SK-N-SH (cell line): ENCODE measurements around the gene DMRT3. TPM values are rescaled to one million over a fixed set of nuclear protein-coding genes. Genes with fewer than 3 reads are reported as not detected.

Experiments used
- CTCF ChIA-PET: fragments of 300-600, 350-600 bp; formaldehyde crosslinking; extraction: SDS; loops from one replicate; lab custom pipeline; 2021; lab: Yijun Ruan, JAX
- POLR2A ChIA-PET: fragments of 350-600 bp; sonication (Branson Sonifier 250); formaldehyde crosslinking; extraction: SDS; loops from one replicate; lab custom pipeline; 2020; ENCODE audit warnings: antibody characterized with exemption, inconsistent platforms; lab: Yijun Ruan, JAX
- DNase-seq: peaks from one replicate; pipeline ENCODE4 v3.0.0; 2012
- H2AFZ ChIP-seq: fragments of 200-600 bp; sonication (generic); 2 replicates; pipeline ENCODE4 v1.8.1; 2016; ENCODE audit warnings: antibody characterized with exemption, mild to moderate bottlenecking, low read depth
- H3F3A ChIP-seq: fragments of 200-600 bp; sonication (generic); replicated peaks from 2 replicates; pipeline ENCODE3; 2016; ENCODE audit warnings: antibody characterized with exemption, mild to moderate bottlenecking; ENCODE audit not compliant: insufficient read depth
- H3K27ac ChIP-seq, 2 experiments: fragments of 200-500 bp in 1 of 2; fragments of 200-600 bp in 1 of 2; sonication (Bioruptor generic) in 1 of 2; sonication (generic), shearing (Covaris generic) in 1 of 2; 2 replicates each; pipeline versions ENCODE4 v1.5.1 to v1.6.1; 2014 to 2016; ENCODE audit warnings: low read depth in 2 of 2, inconsistent platforms in 1 of 2, low read length in 1 of 2, mild to moderate bottlenecking in 1 of 2, mixed read lengths in 1 of 2
- H3K27me3 ChIP-seq: fragments of 200-600 bp; sonication (generic), shearing (Covaris generic); 2 replicates; pipeline ENCODE4 v1.6.1; 2016; ENCODE audit warnings: mixed run types; ENCODE audit not compliant: insufficient read depth
- H3K36me3 ChIP-seq, 2 experiments: fragments of 200-500 bp in 1 of 2; fragments of 200-600 bp in 1 of 2; sonication (Bioruptor generic) in 1 of 2; sonication (generic) in 1 of 2; replicated peaks in 1 of 2; 2 replicates each; pipeline versions ENCODE3 to v1.5.1; 2014 to 2016; ENCODE audit warnings: low read length in 1 of 2, mild to moderate bottlenecking in 1 of 2; ENCODE audit not compliant: insufficient read depth in 2 of 2, control insufficient read depth in 1 of 2
- H3K4me1 ChIP-seq, 2 experiments: fragments of 200-500 bp in 1 of 2; fragments of 200-600 bp in 1 of 2; sonication (Bioruptor generic) in 1 of 2; sonication (generic), shearing (Covaris generic) in 1 of 2; 2 replicates each; pipeline versions ENCODE4 v1.5.1 to v1.6.1; 2014 to 2016; ENCODE audit warnings: low read depth in 1 of 2, low read length in 1 of 2, mixed run types in 1 of 2; ENCODE audit not compliant: insufficient read depth in 2 of 2, control insufficient read depth in 1 of 2
- H3K4me2 ChIP-seq: fragments of 200-600 bp; sonication (generic), shearing (Covaris generic); 2 replicates; pipeline ENCODE4 v1.6.1; 2017; ENCODE audit warnings: mixed run types
- H3K4me3 ChIP-seq, 2 experiments: fragments of 200-500 bp in 1 of 2; fragments of 200-600 bp in 1 of 2; sonication (Bioruptor generic) in 1 of 2; sonication (generic), shearing (Covaris generic) in 1 of 2; 2 replicates each; pipeline versions ENCODE4 v1.5.1 to v1.8.1; 2014 to 2016; ENCODE audit warnings: low read depth in 2 of 2, inconsistent platforms in 1 of 2, low read length in 1 of 2, mild to moderate bottlenecking in 1 of 2, mixed read lengths in 1 of 2, moderate library complexity in 1 of 2
- H3K79me2 ChIP-seq: fragments of 200-600 bp; sonication (generic); 2 replicates; pipeline ENCODE4 v1.8.1; 2017; ENCODE audit warnings: mild to moderate bottlenecking; ENCODE audit not compliant: insufficient read depth
- H3K9ac ChIP-seq: fragments of 200-600 bp; sonication (generic); 2 replicates; pipeline ENCODE4 v1.6.1; 2017; ENCODE audit warnings: mixed run types
- H3K9me2 ChIP-seq: fragments of 200-600 bp; sonication (generic); 2 replicates; pipeline ENCODE4 v1.6.1; 2017; ENCODE audit warnings: mixed run types
- H3K9me3 ChIP-seq: fragments of 200-600 bp; sonication (generic); 2 replicates; pipeline ENCODE4 v1.6.1; 2017; ENCODE audit warnings: mixed run types, mild to moderate bottlenecking, moderate library complexity
- H4K20me1 ChIP-seq: fragments of 200-600 bp; sonication (generic); 2 replicates; pipeline ENCODE4 v1.6.1; 2017; ENCODE audit warnings: mild to moderate bottlenecking, mixed run types; ENCODE audit not compliant: insufficient read depth
- EZH2phosphoT487 ChIP-seq: fragments of 200-600 bp; sonication (generic); IDR thresholded peaks from 2 replicates; pipeline ENCODE4 v1.6.1; 2017; ENCODE audit warnings: low read depth, mixed run types, mild to moderate bottlenecking, antibody characterized with exemption, moderate library complexity, borderline replicate concordance
- FOXJ3 ChIP-seq: sonication (generic); formaldehyde crosslinking; IDR thresholded peaks from 2 replicates; pipeline ENCODE4 v1.5.1; 2020; ENCODE audit warnings: mild to moderate bottlenecking, missing genetic modification reagents
- FOXM1 ChIP-seq: IDR thresholded peaks from 2 replicates; pipeline ENCODE4 v1.4.0; 2012; ENCODE audit warnings: low read depth, mild to moderate bottlenecking
- GABPA ChIP-seq: IDR thresholded peaks from 2 replicates; pipeline ENCODE4 v1.4.0; 2012; ENCODE audit warnings: low read depth, mild to moderate bottlenecking
- MAX ChIP-seq: IDR thresholded peaks from 2 replicates; pipeline ENCODE4 v1.4.0; 2012; ENCODE audit warnings: low read depth
- whole genome bisulfite sequencing: methylation state at CpG from one replicate; pipeline ENCODE4 v1.1.6; 2017; ENCODE audit warnings: low lambda C conversion rate; 5-methylcytosine and 5-hydroxymethylcytosine counted together
- polyA plus RNA-seq, 3 experiments: library from polyadenylated mRNA; depleted of rRNA; stranded (reverse); fragments of >200 nt; gene quantifications; 2 replicates each; pipeline ENCODE4 v1.2.3, GENCODE V29; 2012
- TF ChIP-seq, protein P1 (sequence below): IDR thresholded peaks from 2 replicates; pipeline ENCODE4; 2012

The DMRT3 gene
- polyA plus RNA-seq, 1 of the 3 experiments (the other 2 are of a cell fraction) = not detected

- TF ChIP-seq EZH2phosphoT487 (peak; percentile 48; the same call in 1 of the 2 replicates), GABPA (no peak)
- TF ChIP-seq, all 33 proteins: peak for 1
- Histone ChIP-seq H3K27ac (no peak overlapping the region), H3K9ac (no peak overlapping the region), H3K27me3 (peaks cover 86% of the 10 kb centered on the region), H3K9me2 (no peaks in the 10 kb centered on the region), H3K4me1 (no peaks in the 10 kb centered on the region), H3K79me2 (no peaks in the 10 kb centered on the region), H3K4me2 (no peak overlapping the region), H3F3A (no peaks in the 10 kb centered on the region), H3K36me3 (no peaks in the 10 kb centered on the region), H3K9me3 (no peaks in the 10 kb centered on the region), H4K20me1 (no peaks in the 10 kb centered on the region), H2AFZ (no peak overlapping the region), H3K4me3 (no peak overlapping the region)
- ChIA-PET POLR2A (no interaction called here), CTCF (no interaction called here)
- peak; percentile 27 for DNase-seq
- 14% methylated on average over 35 of the region's 68 CpGs for WGBS
These were observed 3.8 kb upstream of the DMRT3 start for GRCh38 chr9:972501-973294.

DNA sequence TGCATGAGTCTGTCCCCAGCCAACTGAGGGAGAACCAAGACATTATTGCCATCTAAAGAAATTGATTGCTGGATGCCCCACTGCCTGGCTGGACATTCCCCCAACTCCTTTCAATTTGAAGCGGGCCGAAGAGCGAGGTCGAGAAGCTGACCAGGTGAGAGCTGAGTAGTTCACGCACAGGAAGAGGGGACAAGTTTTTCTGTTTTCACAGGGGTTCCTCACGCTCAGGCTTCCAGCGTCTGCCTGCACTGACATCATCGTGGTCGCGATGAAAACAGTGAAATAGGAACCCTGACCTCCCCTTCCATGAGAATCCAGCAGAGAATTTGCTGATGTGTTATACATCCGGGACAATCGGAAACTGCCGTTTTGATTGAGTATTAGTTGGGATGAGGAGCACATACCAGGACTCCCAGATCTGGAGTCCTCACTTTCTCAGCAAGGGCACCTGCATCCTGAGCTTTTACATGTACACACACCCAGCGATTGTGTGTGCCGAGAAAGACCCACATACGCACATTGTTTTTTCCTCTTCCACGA, 3.1 kb upstream of the DMRT3 start:
- no peaks in the 10 kb centered on the region for H4K20me1 ChIP-seq
- H3K27me3 ChIP-seq = peaks cover 86% of the 10 kb centered on the region
- TF ChIP-seq MAX (no peak), FOXJ3 (no peak), FOXM1 (no peak)
- TF ChIP-seq, protein P1, sequence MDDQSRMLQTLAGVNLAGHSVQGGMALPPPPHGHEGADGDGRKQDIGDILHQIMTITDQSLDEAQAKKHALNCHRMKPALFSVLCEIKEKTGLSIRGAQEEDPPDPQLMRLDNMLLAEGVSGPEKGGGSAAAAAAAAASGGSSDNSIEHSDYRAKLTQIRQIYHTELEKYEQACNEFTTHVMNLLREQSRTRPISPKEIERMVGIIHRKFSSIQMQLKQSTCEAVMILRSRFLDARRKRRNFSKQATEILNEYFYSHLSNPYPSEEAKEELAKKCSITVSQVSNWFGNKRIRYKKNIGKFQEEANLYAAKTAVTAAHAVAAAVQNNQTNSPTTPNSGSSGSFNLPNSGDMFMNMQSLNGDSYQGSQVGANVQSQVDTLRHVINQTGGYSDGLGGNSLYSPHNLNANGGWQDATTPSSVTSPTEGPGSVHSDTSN = no peak
- no peaks in the 10 kb centered on the region for H3K4me1 ChIP-seq
- no peak overlapping the region for H3K4me3 ChIP-seq
- H3F3A ChIP-seq = no peaks in the 10 kb centered on the region
- H3K9ac ChIP-seq = no peak overlapping the region
- no peak for DNase-seq
- CTCF ChIA-PET = no interaction called here
- H3K9me3 ChIP-seq = no peaks in the 10 kb centered on the region
- POLR2A ChIA-PET = no interaction called here
- H3K79me2 ChIP-seq = no peaks in the 10 kb centered on the region
- 12% methylated on average over 11 of the region's 17 CpGs for WGBS
- H3K9me2 ChIP-seq = no peaks in the 10 kb centered on the region
- no peaks in the 10 kb centered on the region for H3K36me3 ChIP-seq
- H3K27ac ChIP-seq = no peak overlapping the region
- H2AFZ ChIP-seq = no peak overlapping the region
- H3K4me2 ChIP-seq = no peak overlapping the region
